Measurements from ENCODE around the gene IPMK. TPM values are rescaled to one million over a fixed set of nuclear protein-coding genes. Genes with fewer than 3 reads are reported as not detected.
"Not testable (repeated sequence)": the region's sequence is repeated elsewhere in the genome, so short reads cannot be mapped to it uniquely, and the experiment has no call there.

Gene IPMK
- total RNA-seq, 1 donor from 2014 or later, result 14.3 TPM

DNA sequence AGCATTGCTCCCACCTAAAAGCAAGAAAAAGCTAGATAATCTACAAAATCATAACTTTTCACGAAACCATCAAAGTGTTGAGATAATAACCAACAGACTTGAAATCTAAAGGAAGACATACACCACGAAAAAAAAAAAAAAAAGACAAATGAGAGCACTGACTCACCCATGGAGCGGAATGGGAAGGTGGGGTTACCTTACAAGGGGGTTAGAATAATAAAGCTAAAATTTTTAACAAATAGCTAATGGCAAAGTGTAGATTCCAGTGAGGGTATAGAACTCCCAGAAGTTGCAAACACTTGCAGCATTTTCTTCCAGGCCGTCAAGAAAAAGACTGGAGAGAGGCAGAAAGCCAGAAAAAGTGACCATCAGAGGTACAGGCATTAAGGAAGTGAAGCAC lies 27.2 kb downstream of the IPMK start:
- H3K27ac ChIP-seq, result no peak overlapping the region
- H3K4me1 ChIP-seq, result no peaks in the 10 kb centered on the region
- H3K9me3 Mint-ChIP-seq, result peaks cover 32% of the 10 kb centered on the region
- no peaks in the 10 kb centered on the region for H3K4me1 Mint-ChIP-seq
- H2AFZ ChIP-seq (replicated peaks), result no peak overlapping the region
- no peak overlapping the region for H3K4me3 Mint-ChIP-seq
- peaks cover 11% of the 10 kb centered on the region for H3K79me2 ChIP-seq (ENCODE audit: low read depth)
- H3F3A ChIP-seq (ENCODE audit: low read depth), result no peaks in the 10 kb centered on the region
- no peak overlapping the region for H3K4me2 ChIP-seq
- H3K27ac Mint-ChIP-seq, result no peak overlapping the region
- H3K27me3 ChIP-seq, result no peaks in the 10 kb centered on the region
- H3K4me3 ChIP-seq, result no peak overlapping the region
- peaks cover 33% of the 10 kb centered on the region for H3K36me3 Mint-ChIP-seq
- no peaks in the 10 kb centered on the region for H3K9me3 ChIP-seq (ENCODE audit: low read depth)
- no peak overlapping the region for H3K9ac ChIP-seq
- peaks cover 3% of the 10 kb centered on the region for H3K27me3 Mint-ChIP-seq (ENCODE audit: insufficient read depth, low read depth)
- H4K20me1 ChIP-seq (ENCODE audit: low read depth), result no peaks in the 10 kb centered on the region
- DNase-seq (ENCODE audit: low spot score), result no peak
- no peaks in the 10 kb centered on the region for H3K36me3 ChIP-seq
- TF ChIP-seq, protein P1, sequence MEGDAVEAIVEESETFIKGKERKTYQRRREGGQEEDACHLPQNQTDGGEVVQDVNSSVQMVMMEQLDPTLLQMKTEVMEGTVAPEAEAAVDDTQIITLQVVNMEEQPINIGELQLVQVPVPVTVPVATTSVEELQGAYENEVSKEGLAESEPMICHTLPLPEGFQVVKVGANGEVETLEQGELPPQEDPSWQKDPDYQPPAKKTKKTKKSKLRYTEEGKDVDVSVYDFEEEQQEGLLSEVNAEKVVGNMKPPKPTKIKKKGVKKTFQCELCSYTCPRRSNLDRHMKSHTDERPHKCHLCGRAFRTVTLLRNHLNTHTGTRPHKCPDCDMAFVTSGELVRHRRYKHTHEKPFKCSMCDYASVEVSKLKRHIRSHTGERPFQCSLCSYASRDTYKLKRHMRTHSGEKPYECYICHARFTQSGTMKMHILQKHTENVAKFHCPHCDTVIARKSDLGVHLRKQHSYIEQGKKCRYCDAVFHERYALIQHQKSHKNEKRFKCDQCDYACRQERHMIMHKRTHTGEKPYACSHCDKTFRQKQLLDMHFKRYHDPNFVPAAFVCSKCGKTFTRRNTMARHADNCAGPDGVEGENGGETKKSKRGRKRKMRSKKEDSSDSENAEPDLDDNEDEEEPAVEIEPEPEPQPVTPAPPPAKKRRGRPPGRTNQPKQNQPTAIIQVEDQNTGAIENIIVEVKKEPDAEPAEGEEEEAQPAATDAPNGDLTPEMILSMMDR (IDR thresholded peaks at IDR 0.05), result no peak
- TF ChIP-seq EZH2phosphoT487 (IDR thresholded peaks at IDR 0.05) (no peak), EZH2 (IDR thresholded peaks at IDR 0.05) (no peak)

DNA sequence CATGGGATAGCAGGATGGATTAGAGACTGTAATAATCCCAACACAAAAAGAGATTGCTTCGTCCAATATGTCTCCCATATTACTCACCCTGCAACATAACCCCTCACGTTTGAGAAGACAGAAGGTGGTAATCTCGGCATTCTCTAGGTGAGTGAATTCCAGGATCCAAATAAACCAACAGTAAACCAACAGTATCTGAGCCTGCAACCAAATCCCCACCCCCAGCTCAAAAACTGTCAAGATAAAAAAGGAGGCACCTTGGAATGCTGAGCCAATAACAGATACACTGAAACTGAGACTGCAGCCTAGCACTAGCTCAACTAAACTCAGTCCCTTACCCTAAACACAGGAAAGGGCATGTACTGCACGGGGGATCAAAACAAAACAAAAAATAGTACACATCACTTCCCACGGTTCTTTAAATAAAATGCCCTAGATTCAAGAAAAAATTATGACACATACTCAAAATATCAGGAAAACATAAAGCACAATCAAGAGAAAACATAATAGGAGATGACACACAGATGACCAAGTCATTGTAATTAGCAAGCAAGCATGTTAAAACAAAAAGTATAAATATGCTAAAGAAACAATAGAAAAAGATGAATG lies 28.0 kb downstream of the IPMK start:
- Histone ChIP-seq H3K27me3 (no peaks in the 10 kb centered on the region), H2AFZ (replicated peaks) (no peak overlapping the region), H3K79me2 (ENCODE audit: low read depth) (peaks cover 8% of the 10 kb centered on the region), H3K4me3 (no peak overlapping the region), H3K27ac (no peak overlapping the region), H3K9me3 (ENCODE audit: low read depth) (no peaks in the 10 kb centered on the region), H4K20me1 (ENCODE audit: low read depth) (no peaks in the 10 kb centered on the region), H3F3A (ENCODE audit: low read depth) (no peaks in the 10 kb centered on the region), H3K4me1 (no peaks in the 10 kb centered on the region), H3K36me3 (no peaks in the 10 kb centered on the region), H3K4me2 (no peak overlapping the region), H3K9ac (no peak overlapping the region)
- Mint-ChIP-seq H3K4me1 (no peaks in the 10 kb centered on the region), H3K27me3 (ENCODE audit: insufficient read depth, low read depth) (peaks cover 3% of the 10 kb centered on the region), H3K27ac (no peak overlapping the region), H3K4me3 (no peak overlapping the region), H3K36me3 (peaks cover 40% of the 10 kb centered on the region), H3K9me3 (peaks cover 31% of the 10 kb centered on the region)
- no peak for TF ChIP-seq EZH2 (IDR thresholded peaks at IDR 0.05)
- DNase-seq (ENCODE audit: low spot score), result no peak

DNA sequence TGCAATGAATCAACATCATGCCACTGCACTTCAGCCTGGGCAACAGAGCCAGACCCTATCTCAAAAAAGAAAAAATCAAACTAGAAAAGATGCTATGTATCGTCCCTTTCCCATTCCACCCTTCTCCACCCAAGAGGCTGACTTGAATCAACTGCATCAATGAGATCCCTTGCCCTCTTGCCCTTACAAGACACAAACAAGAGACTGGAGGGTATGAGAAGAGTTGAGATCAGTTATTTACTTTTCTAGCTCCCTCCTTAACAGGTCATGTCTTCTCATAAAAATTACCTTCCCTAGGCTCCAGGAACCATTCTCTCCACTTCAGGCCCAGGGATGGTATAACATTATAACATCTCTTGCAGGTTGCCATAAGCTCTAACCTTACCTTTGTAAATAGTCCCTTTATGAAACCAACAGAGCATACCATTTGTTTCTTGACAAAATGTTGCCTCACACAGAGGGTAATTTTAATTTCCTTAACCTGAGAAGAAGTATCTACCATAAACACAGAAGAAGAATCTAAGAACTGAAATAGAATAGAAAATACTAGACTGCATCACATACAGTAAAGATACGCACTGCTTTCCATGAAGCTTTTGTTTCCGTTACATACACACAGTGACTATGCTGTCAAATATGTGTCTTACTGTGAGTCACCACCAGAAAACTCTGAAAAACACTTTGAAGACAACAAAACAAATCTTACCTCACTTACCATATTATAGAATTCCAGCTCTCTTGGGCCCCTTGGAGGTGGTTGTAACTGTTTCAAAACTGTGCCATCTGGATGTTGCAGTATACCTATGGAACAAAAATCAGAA lies 30.5 kb downstream of the IPMK start:
- H3K4me2 ChIP-seq, result no peak overlapping the region
- peaks cover 35% of the 10 kb centered on the region for H3K9me3 Mint-ChIP-seq
- no peaks in the 10 kb centered on the region for H3K9me3 ChIP-seq (ENCODE audit: low read depth)
- no peak overlapping the region for H3K4me3 Mint-ChIP-seq
- H3K79me2 ChIP-seq (ENCODE audit: low read depth), result peaks cover 8% of the 10 kb centered on the region
- no peaks in the 10 kb centered on the region for H3F3A ChIP-seq (ENCODE audit: low read depth)
- no peaks in the 10 kb centered on the region for H3K4me1 ChIP-seq
- H3K9ac ChIP-seq, result no peak overlapping the region
- TF ChIP-seq, protein P1 (IDR thresholded peaks at IDR 0.05), result no peak
- TF ChIP-seq EZH2phosphoT487 (IDR thresholded peaks at IDR 0.05), result no peak
- TF ChIP-seq EZH2 (IDR thresholded peaks at IDR 0.05), result no peak
- H4K20me1 ChIP-seq (ENCODE audit: low read depth), result no peaks in the 10 kb centered on the region
- no peaks in the 10 kb centered on the region for H3K36me3 ChIP-seq
- H3K27ac Mint-ChIP-seq, result no peak overlapping the region
- no peaks in the 10 kb centered on the region for H3K27me3 ChIP-seq
- H3K27ac ChIP-seq, result no peak overlapping the region
- peaks cover 50% of the 10 kb centered on the region for H3K36me3 Mint-ChIP-seq
- DNase-seq (ENCODE audit: low spot score), result no peak
- no peaks in the 10 kb centered on the region for H3K4me1 Mint-ChIP-seq
- peaks cover 3% of the 10 kb centered on the region for H3K27me3 Mint-ChIP-seq (ENCODE audit: insufficient read depth, low read depth)
- no peak overlapping the region for H2AFZ ChIP-seq (replicated peaks)
- H3K4me3 ChIP-seq, result no peak overlapping the region

DNA sequence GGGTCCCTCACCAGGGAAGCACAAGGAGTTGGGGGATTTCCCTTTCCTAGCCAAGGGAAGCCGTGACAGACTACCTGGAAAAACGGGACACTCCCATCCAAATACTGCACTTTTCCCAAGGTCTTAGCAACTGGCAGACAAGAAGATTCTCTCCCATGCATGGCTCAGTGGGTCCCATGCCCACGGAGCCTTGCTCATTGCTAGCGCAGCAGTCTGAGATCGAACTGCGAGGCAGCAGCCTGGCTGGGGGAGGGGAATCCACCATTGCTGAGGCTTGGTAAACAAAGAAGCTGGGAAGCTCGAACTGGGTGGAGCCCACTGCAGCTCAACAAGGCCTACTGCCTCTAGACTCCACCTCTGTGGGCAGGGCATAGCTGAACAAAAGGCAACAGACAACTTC lies 37.8 kb downstream of the IPMK start:
- not testable (repeated sequence) for H3K4me2 ChIP-seq; H3K9me3 ChIP-seq (ENCODE audit: low read depth); H3K4me3 Mint-ChIP-seq; H3K4me3 ChIP-seq; H3K4me1 ChIP-seq; H3F3A ChIP-seq (ENCODE audit: low read depth); H3K27ac Mint-ChIP-seq; H3K27me3 ChIP-seq; H4K20me1 ChIP-seq (ENCODE audit: low read depth); H3K27ac ChIP-seq; H3K27me3 Mint-ChIP-seq (ENCODE audit: insufficient read depth, low read depth); H2AFZ ChIP-seq (replicated peaks); H3K9ac ChIP-seq; H3K36me3 ChIP-seq; H3K79me2 ChIP-seq (ENCODE audit: low read depth); H3K4me1 Mint-ChIP-seq
- DNase-seq (ENCODE audit: low spot score), result peak; percentile 10
- Mint-ChIP-seq H3K9me3 (peaks cover 24% of the 10 kb centered on the region), H3K36me3 (peaks cover 52% of the 10 kb centered on the region)
